ENCODE measurements around the gene SORCS1.
"Not testable (repeated sequence)": the region's sequence is repeated elsewhere in the genome, so short reads cannot be mapped to it uniquely, and the experiment has no call there.

The SORCS1 gene

GRCh38 chr10:107037192-107038122, 127.0 kb downstream of the SORCS1 start:
- no peak for DNase-seq

- DNase-seq: no peak
Observed at GRCh38 chr10:107033799-107034422, 130.6 kb downstream of the SORCS1 start.

GRCh38 chr10:107032700-107033401, 131.7 kb downstream of the SORCS1 start:
- no peak for DNase-seq

- no peak for DNase-seq
Observed at GRCh38 chr10:107031931-107032699, 132.4 kb downstream of the SORCS1 start.

GRCh38 chr10:107028236-107028635, 136.3 kb downstream of the SORCS1 start:
- no peak for DNase-seq

GRCh38 chr10:107025676-107026075, 138.8 kb downstream of the SORCS1 start:
- no peak for DNase-seq

- DNase-seq: not testable (repeated sequence)
Observed at GRCh38 chr10:107024033-107024432, 140.5 kb downstream of the SORCS1 start.

GRCh38 chr10:107022600-107023354, 141.7 kb downstream of the SORCS1 start:
- DNase-seq: no peak

- no peak for DNase-seq
Observed at GRCh38 chr10:107019154-107019553, 145.4 kb downstream of the SORCS1 start.

GRCh38 chr10:107013258-107014006, 151.1 kb downstream of the SORCS1 start:
- no peak for DNase-seq

GRCh38 chr10:107011992-107012391, 152.5 kb downstream of the SORCS1 start:
- no peak for DNase-seq

- DNase-seq: no peak
Observed at GRCh38 chr10:107011105-107011504, 153.4 kb downstream of the SORCS1 start.

GRCh38 chr10:107010531-107010930, 154.0 kb downstream of the SORCS1 start:
- no peak for DNase-seq

GRCh38 chr10:107004362-107004761, 160.1 kb downstream of the SORCS1 start:
- no peak for DNase-seq

GRCh38 chr10:107002068-107002467, 162.4 kb downstream of the SORCS1 start:
- no peak for DNase-seq

- DNase-seq: no peak
Observed at GRCh38 chr10:106999118-106999707, 165.3 kb downstream of the SORCS1 start.

- no peak for DNase-seq
Observed at GRCh38 chr10:106997721-106998120, 166.8 kb downstream of the SORCS1 start.

- DNase-seq: no peak
Observed at GRCh38 chr10:106996510-106996909, 168.0 kb downstream of the SORCS1 start.

- no peak for DNase-seq
Observed at GRCh38 chr10:106992055-106992454, 172.5 kb downstream of the SORCS1 start.

- no peak for DNase-seq
Observed at GRCh38 chr10:106991091-106991490, 173.4 kb downstream of the SORCS1 start.

GRCh38 chr10:106987362-106987761, 177.1 kb downstream of the SORCS1 start:
- DNase-seq: no peak

All from activated naive CD4-positive, alpha-beta T cell (primary cell).